ENCODE results near the gene RAI2.

The RAI2 gene

GRCh38 chrX:17860811-17861488 lies at the start of gene RAI2:
Gene RAI2 (minus strand): TSS chrX:17861298. CDS start chrX:17802010, 59,288 bp downstream.
- no peak for FAIRE-seq

- peak; percentile 45 for FAIRE-seq
Observed at GRCh38 chrX:17888421-17888820, 27.3 kb upstream of the RAI2 start.

GRCh38 chrX:17882680-17883079 lies 21.6 kb upstream of the RAI2 start:
- no peak for FAIRE-seq

GRCh38 chrX:17878028-17878670 lies 17.1 kb upstream of the RAI2 start:
- FAIRE-seq: no peak

GRCh38 chrX:17876135-17876534 lies 15.0 kb upstream of the RAI2 start:
- no peak for FAIRE-seq

GRCh38 chrX:17869580-17869979 lies 8.5 kb upstream of the RAI2 start:
- FAIRE-seq: peak; percentile 53

- peak; percentile 91 for FAIRE-seq
Observed at GRCh38 chrX:17861489-17862011, 452 bp upstream of the RAI2 start.

GRCh38 chrX:17860179-17860780 lies 818 bp downstream of the RAI2 start:
- FAIRE-seq: no peak

- peak; percentile 71 for FAIRE-seq
Observed at GRCh38 chrX:17859609-17860178, 1.4 kb downstream of the RAI2 start.

- peak; percentile 84 for FAIRE-seq
Observed at GRCh38 chrX:17854531-17854930, 6.6 kb downstream of the RAI2 start.

GRCh38 chrX:17854069-17854468 lies 7.0 kb downstream of the RAI2 start:
- FAIRE-seq: peak; percentile 45

- FAIRE-seq: no peak
Observed at GRCh38 chrX:17851874-17852273, 9.2 kb downstream of the RAI2 start.

- FAIRE-seq: no peak
Observed at GRCh38 chrX:17848545-17849265, 12.4 kb downstream of the RAI2 start.

- peak; percentile 96 for FAIRE-seq
Observed at GRCh38 chrX:17846045-17846444, 15.1 kb downstream of the RAI2 start.

GRCh38 chrX:17844236-17844635 lies 16.9 kb downstream of the RAI2 start:
- FAIRE-seq: no peak

GRCh38 chrX:17842769-17843525 lies 18.2 kb downstream of the RAI2 start:
- peak; percentile 58 for FAIRE-seq

- no peak for FAIRE-seq
Observed at GRCh38 chrX:17839269-17839668, 21.8 kb downstream of the RAI2 start.

- no peak for FAIRE-seq
Observed at GRCh38 chrX:17836830-17837229, 24.3 kb downstream of the RAI2 start.

GRCh38 chrX:17833954-17834353 lies 27.1 kb downstream of the RAI2 start:
- no peak for FAIRE-seq

GRCh38 chrX:17831255-17831654 lies 29.8 kb downstream of the RAI2 start:
- no peak for FAIRE-seq

GRCh38 chrX:17830211-17830610 lies 30.9 kb downstream of the RAI2 start:
- no peak for FAIRE-seq

- FAIRE-seq: peak; percentile 79
Observed at GRCh38 chrX:17829566-17829965, 31.5 kb downstream of the RAI2 start.
